Stomach (tissue), 9 donors: ENCODE results near the gene PRDX2. TPM values are rescaled to one million over a fixed set of nuclear protein-coding genes. Genes with fewer than 3 reads are reported as not detected.

Source experiments
- DNase-seq, 2 donors: peaks; one replicate each; pipeline versions ENCODE4 v3.0.0 to v3.0.0-alpha.2; 2013 to 2019
- H3K27ac ChIP-seq, 5 donors: fragments of 200-600 bp in 4 of 5; sonication (generic) in 4 of 5; one replicate each; pipeline ENCODE4 v1.5.1; 2013 to 2019; ENCODE audit warnings: mild to moderate bottlenecking in 1 of 5, moderate library complexity in 1 of 5
- H3K27me3 ChIP-seq, 3 donors: fragments of 200-600 bp; sonication (generic); one replicate each; pipeline ENCODE4 v1.5.1; 2017 to 2019; ENCODE audit warnings: mixed run types in 1 of 3
- H3K36me3 ChIP-seq, 4 donors: fragments of 200-600 bp; sonication (generic); 1 replicate in 3 of 4; 2 replicates in 1 of 4; pipeline ENCODE4 v1.5.1; 2016 to 2019
- H3K4me1 ChIP-seq, 4 donors: fragments of 200-600 bp; sonication (generic); one replicate each; pipeline ENCODE4 v1.5.1; 2016 to 2019
- H3K4me3 ChIP-seq, 4 donors: fragments of 200-600 bp; sonication (generic) in 3 of 4; one replicate each; pipeline ENCODE4 v1.5.1; 2016 to 2019; ENCODE audit warnings: mild to moderate bottlenecking in 1 of 4
- H3K9me3 ChIP-seq, 4 donors: fragments of 200-600 bp; sonication (generic); one replicate each; pipeline ENCODE4 v1.5.1; 2016 to 2019
- EP300 ChIP-seq: sonication (generic); formaldehyde crosslinking; IDR thresholded peaks from one replicate; pipeline ENCODE4 v1.6.1; 2017; ENCODE audit warnings: antibody characterized with exemption
- POLR2A ChIP-seq, 4 donors: fragments of 450-650 bp; IDR thresholded peaks; one replicate each; pipeline ENCODE4 v1.6.1; 2016; ENCODE audit warnings: antibody characterized with exemption in 4 of 4, control low read depth in 2 of 4, mild to moderate bottlenecking in 1 of 4, moderate library complexity in 1 of 4
- POLR2AphosphoS5 ChIP-seq, 3 donors: sonication (generic); formaldehyde crosslinking; IDR thresholded peaks; one replicate each; pipeline ENCODE4 v1.6.1; 2016; ENCODE audit warnings: antibody characterized with exemption in 3 of 3
- WGBS, 5 donors: extraction: QIAGEN DNeasy Blood & Tissue Kit in 3 of 5; methylation state at CpG; one replicate each; pipeline versions ENCODE4 v1.1.5 to v1.1.7; 2013 to 2018; 5-methylcytosine and 5-hydroxymethylcytosine counted together
- intact Hi-C: fragments of 100-400 bp; cut with DNase I; formaldehyde crosslinking; loops from one replicate; pipeline ENCODE4 v1.15.1; 2023; ENCODE audit warnings: low total_unique reads
- polyA plus RNA-seq, 3 donors: library from polyadenylated mRNA; stranded (reverse); fragments of 200-250 nt; gene quantifications; one replicate each; pipeline ENCODE4 v1.2.3, GENCODE V29; 2013
- total RNA-seq, 5 donors: library from RNA; depleted of rRNA; stranded (reverse); fragments of >200 nt; gene quantifications; one replicate each; pipeline versions ENCODE4 v1.1.0 to v1.2.3, GENCODE V29; 2014 to 2016
- TF ChIP-seq, protein P1 (sequence below), 7 experiments: fragments of 450-650 bp in 4 of 7; fragments of 200-600 bp in 3 of 7; sonication (generic) in 3 of 7; IDR thresholded peaks; one replicate each; pipeline ENCODE4 v1.5.1; 2016 to 2019; ENCODE audit warnings: antibody characterized with exemption in 7 of 7, control low read depth in 2 of 7, mild to moderate bottlenecking in 1 of 7
- donor health status: healthy with polysubstance abuse.
- donor health status: Bipolar disorder and iron deficiency.
- donor health status: healthy.

The PRDX2 gene
- total and polyA plus RNA-seq, 8 donors = 118 to 284 (median 226) TPM

DNA sequence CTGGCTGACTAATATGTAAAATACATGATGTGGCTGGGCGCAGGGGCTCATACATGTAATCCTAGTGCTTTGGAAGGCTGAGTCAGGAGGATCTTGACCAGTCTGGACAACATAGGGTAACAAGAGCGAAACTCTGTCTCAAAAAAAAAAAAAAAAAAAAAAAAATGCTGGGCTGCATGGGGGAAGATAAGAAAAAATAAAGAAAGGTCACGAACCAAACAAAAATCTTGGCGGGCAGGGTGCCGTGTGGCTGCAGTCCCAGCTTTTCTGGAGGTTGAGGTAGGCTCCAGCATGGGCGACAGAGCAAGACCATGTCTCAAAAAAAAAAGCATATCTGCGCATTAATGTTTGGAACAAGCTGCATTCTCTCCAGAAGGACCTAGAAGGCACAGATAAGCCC is 13.5 kb upstream of the PRDX2 start:
- intact Hi-C loops = no loop called here
- no peak overlapping the region for H3K27ac ChIP-seq
- H3K4me3 ChIP-seq = no peak overlapping the region
- TF ChIP-seq POLR2AphosphoS5 (IDR thresholded peaks at IDR 0.05) = no peak
- no peaks in the 10 kb centered on the region for H3K4me1 ChIP-seq
- no peaks in the 10 kb centered on the region for H3K9me3 ChIP-seq
- 39 to 78% (median 51%) methylated on average over 7 of the region's 7 CpGs for WGBS, 5 donors
- H3K27me3 ChIP-seq = no peaks in the 10 kb centered on the region
- peaks cover 0 to 36% (median 28%) of the 10 kb centered on the region in 4 donors for H3K36me3 ChIP-seq
- no peak for DNase-seq

DNA sequence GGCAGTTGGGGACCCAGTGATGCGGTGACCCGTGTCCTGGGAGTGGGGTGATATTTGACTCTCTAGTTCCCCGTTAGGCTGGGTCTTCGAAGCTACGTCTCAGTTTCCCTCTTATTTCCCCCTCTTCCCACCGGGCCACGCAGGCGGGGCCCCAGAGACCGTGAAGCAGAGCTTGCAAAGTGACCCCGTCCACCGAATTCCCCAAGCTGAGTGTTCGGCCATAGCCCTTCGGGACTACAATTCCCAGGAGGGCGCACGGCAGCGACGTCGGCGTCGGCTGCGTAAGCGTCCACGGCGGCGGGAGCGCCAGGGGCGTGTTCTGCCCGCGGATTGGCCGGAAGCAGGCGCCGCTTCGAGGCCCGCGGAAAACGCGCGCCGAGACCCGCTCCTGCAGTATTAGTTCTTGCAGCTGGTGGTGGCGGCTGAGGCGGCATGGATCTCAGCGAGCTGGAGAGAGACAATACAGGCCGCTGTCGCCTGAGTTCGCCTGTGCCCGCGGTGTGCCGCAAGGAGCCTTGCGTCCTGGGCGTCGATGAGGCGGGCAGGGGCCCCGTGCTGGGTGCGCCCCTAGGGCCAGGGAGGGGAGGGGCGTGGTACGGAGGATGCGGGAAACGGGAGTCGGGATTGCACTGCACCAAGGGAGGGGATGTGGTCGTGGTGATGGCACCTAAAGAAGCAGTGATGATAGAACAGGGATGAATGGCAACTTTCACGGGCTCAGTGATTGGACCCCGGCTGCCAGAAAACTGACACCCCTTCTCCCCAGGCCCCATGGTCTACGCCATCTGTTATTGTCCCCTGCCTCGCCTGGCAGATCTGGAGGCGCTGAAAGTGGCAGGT is 4.9 kb upstream of the PRDX2 start, which contains the start of gene RNASEH2A:
Gene RNASEH2A, plus strand, starts transcription at position 343 of the 840 bp plus-strand sequence. Its CDS starts 90 bp downstream, at position 433.
- Histone ChIP-seq H3K9me3 (no peaks in the 10 kb centered on the region), H3K4me1 (peaks cover 10 to 32% (median 28%) of the 10 kb centered on the region in 4 donors), H3K27me3 (peaks cover 0 to 6% (median 0%) of the 10 kb centered on the region in 3 donors), H3K27ac (peak within 1 kb of the TSS; percentile 33 to 84 (median 70)), H3K4me3 (peak within 1 kb of the TSS; percentile 62 to 76 (median 72)), H3K36me3 (peaks cover 0 to 16% (median 7%) of the 10 kb centered on the region in 4 donors)
- DNase-seq = peak; percentile 93 to 97
- intact Hi-C loops = no loop called here
- WGBS, 5 donors = 4 to 10% (median 4%) methylated on average over 27 to 66 of the region's 66 CpGs
- TF ChIP-seq POLR2AphosphoS5 (IDR thresholded peaks at IDR 0.05) (peak; percentile 30 to 90 (median 70)), POLR2A (IDR thresholded peaks at IDR 0.05) (no peak), EP300 (no peak)
- TF ChIP-seq, protein P1, sequence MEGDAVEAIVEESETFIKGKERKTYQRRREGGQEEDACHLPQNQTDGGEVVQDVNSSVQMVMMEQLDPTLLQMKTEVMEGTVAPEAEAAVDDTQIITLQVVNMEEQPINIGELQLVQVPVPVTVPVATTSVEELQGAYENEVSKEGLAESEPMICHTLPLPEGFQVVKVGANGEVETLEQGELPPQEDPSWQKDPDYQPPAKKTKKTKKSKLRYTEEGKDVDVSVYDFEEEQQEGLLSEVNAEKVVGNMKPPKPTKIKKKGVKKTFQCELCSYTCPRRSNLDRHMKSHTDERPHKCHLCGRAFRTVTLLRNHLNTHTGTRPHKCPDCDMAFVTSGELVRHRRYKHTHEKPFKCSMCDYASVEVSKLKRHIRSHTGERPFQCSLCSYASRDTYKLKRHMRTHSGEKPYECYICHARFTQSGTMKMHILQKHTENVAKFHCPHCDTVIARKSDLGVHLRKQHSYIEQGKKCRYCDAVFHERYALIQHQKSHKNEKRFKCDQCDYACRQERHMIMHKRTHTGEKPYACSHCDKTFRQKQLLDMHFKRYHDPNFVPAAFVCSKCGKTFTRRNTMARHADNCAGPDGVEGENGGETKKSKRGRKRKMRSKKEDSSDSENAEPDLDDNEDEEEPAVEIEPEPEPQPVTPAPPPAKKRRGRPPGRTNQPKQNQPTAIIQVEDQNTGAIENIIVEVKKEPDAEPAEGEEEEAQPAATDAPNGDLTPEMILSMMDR (IDR thresholded peaks at IDR 0.05) = peak in 1 of 7 experiments; percentile 15

DNA sequence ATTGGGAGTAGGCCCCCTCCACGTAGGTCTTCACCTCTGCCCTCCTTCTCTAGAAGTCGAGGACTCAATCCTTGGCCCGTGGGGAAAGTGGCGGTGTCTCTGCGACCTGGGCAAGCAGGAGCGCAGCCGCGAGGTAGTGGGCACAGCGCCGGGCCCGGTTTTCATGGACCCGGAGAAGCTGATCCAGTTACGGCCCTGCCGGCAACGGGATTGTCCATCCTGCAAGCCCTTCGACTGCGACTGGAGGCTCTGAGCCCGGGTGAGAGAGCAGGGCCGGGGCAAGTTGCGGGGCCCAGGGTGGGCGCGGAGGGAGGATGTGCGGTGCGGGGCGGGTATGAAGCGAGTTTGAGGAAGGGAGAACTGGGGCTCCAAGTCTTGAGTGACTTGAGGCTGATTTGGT is 2.5 kb upstream of the PRDX2 start:
- Histone ChIP-seq H3K27ac (no peak overlapping the region), H3K36me3 (peaks cover 7 to 16% (median 13%) of the 10 kb centered on the region in 4 donors), H3K9me3 (no peaks in the 10 kb centered on the region), H3K27me3 (peaks cover 0 to 6% (median 0%) of the 10 kb centered on the region in 3 donors), H3K4me1 (peaks cover 21 to 55% (median 43%) of the 10 kb centered on the region in 4 donors), H3K4me3 (no peak overlapping the region)
- WGBS, 5 donors = 89 to 94% (median 93%) methylated on average over 25 to 26 of the region's 26 CpGs
- TF ChIP-seq POLR2A (IDR thresholded peaks at IDR 0.05) (no peak), EP300 (no peak), POLR2AphosphoS5 (IDR thresholded peaks at IDR 0.05) (no peak)
- TF ChIP-seq, protein P1 (IDR thresholded peaks at IDR 0.05) = no peak
- intact Hi-C loops = loop anchor here (5.0 kb wide), 1 partner anchor 37 kb away; no protein-coding TSS in a partner anchor
- DNase-seq = no peak

DNA sequence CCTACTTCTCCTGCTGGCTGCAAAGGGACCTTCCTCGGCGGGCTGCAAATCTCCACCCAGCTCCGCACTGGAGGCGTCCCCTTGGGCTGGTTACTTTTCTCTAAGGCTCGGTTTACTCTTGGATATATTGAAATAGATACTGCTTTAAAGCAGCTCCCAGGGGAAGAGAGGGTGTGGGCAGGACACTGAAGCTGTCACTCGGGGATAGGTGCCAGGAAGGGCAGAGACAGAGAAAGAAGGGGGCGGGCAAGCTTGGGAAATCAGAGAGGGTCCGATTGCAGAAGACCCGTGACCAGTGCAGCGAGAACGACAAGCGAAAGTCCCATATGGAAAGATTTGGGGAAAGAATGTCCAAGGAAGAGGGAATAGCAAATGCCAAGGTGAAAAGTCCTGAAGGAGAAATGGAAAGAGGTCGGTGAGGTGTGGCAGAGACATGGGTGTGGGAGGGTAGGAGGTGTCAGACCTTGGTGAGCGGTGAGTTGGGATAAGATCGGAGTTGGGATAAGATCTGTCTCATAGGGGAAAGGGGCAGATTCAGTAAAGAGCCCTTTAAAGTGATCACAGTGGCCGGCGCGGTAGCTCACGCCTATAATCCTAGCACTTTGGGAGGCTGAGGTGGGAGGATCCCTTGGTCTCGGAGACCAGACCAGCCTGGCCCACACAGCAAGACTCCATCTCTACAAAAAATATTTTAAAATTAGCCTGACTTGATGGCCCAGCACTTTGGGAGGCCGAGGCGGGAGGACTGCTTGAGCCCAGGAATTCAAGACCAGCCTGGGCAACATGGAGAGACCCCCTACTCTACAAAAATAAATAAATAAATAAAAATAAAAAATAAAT is 887 bp upstream of the PRDX2 start:
- TF ChIP-seq POLR2A (IDR thresholded peaks at IDR 0.05) = no peak
- TF ChIP-seq EP300 = no peak
- no peak for TF ChIP-seq POLR2AphosphoS5 (IDR thresholded peaks at IDR 0.05)
- TF ChIP-seq, protein P1 (IDR thresholded peaks at IDR 0.05) = no peak
- Histone ChIP-seq H3K27ac (peak overlapping the region in 4 of 5 donors; percentile 81 to 86 (median 84)), H3K4me1 (peaks cover 21 to 53% (median 42%) of the 10 kb centered on the region in 4 donors), H3K27me3 (peaks cover 0 to 6% (median 0%) of the 10 kb centered on the region in 3 donors), H3K36me3 (peaks cover 12 to 31% (median 27%) of the 10 kb centered on the region in 4 donors), H3K9me3 (no peaks in the 10 kb centered on the region), H3K4me3 (peak overlapping the region; percentile 80 to 86 (median 80))
- 37 to 38% (median 37%) methylated on average over 21 to 22 of the region's 22 CpGs for WGBS, 5 donors
- intact Hi-C loops = loop anchor here (5.0 kb wide), 1 partner anchor 35 kb away; no protein-coding TSS in a partner anchor
- no peak for DNase-seq
